ENCODE measurements around the gene CDC73.
"Not testable (repeated sequence)": the region's sequence is repeated elsewhere in the genome, so short reads cannot be mapped to it uniquely, and the experiment has no call there.

CDC73 gene

DNA sequence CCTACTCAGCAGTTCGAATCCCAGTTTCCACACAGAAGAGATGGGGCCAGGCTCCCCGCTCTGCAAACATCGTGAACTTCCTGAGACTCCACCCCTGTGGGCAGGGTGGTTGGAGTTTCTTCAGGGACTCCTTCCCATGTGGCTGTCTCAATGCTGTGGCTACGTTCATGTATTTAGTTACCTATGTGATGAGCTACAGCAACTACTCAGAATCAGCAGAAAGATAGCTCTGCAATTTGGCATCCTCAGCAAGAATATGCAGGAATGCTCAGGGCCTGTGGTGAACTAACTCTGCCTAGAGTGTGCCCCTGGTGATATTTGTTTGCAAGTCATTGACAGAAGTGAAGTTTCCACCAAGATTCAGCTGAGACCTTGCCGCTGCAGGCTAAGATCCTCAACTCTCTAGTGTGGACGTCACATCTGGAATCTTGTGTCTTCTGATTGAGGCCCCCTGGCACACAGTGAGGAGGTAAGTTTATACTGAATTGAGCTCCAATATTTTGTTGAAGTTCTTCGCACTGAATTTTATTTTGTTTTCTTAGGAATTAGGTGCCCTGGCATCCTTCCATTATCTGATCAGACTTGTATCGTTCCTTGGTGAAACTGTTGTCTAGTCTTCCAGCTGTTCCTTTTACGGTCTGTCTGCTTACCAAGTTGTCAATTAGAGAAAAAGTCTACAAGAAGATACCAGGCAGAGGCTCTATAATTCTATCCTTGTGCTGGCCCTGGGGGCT is 8.4 kb upstream of the CDC73 start:
- DNase-seq (ENCODE audit: low read depth in 1 of 2, low spot score in 1 of 2): no peak

DNA sequence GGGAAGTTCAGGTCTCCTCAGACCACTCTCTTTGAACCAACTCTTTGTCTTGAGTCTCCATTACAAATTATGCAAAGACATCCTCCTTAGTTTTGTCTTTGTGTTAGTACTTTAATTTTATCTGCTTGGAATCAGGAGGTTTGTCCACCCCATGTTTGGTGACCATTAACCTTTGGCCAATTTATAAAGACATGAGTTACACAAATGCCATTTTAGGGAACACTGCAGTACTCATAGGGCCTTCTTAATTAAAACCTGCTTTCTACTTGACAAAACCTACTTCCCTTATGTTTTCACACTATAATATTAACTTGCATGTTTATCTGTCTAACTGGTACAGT is 7.9 kb upstream of the CDC73 start:
- no peak for DNase-seq (ENCODE audit: low read depth in 1 of 2, low spot score in 1 of 2)

DNA sequence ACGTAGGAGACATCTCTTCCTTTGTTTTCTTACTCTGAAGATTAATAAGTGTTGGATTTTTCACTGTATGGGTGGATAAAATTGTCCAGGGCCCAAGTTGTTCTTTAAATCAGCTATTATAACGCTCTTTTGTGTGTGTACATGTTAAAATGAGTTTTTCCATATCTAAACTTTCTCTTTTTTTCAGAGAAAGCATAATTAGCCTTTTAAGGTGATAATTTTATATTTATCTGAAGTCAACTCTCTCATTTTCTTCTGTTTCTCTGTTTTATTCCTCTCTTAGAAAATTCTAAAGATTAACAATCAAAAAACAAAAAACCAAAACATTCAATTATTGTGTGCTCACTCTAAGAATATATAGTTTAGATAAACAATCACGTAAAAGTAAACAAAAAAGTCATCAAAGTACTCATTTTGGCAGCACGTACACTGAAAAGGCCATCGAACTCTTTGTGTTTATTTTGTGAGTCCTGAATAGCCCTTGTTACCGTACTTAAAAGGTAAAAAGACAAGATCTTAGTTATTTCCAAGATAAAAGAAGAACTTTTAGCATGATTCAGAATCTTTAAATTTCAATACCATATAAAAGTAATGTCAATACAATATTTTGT is 7.2 kb upstream of the CDC73 start:
- no peak for DNase-seq (ENCODE audit: low read depth in 1 of 2, low spot score in 1 of 2)

DNA sequence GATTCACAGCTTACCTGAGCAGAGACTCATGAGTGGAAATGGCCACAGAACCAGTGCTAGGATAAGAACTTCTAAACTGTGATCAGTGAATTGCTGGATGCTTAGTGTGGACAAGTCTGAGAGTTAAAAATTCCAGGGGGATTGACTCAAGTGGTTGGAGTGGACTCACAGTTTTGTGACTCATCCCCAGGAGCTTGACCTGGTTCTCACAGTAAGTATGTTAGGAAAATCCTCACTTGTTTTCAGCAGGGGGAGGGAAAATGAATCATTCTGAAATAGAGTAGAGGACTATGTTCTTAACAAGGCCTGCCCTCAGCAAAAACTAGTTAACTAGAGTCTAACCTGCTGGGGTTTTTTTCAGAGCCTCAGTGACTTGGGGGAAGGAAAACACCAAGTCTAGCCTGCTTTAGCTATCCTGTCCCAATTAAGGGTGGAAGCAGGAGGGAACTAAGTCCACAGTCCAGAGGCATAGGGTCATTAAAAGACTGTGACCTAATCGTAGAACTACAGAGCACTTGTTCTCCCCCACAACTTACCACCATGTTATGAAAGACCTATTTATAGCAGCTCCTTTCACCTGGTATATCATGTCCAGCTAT is 6.1 kb upstream of the CDC73 start:
- DNase-seq (ENCODE audit: low read depth in 1 of 2, low spot score in 1 of 2): no peak

DNA sequence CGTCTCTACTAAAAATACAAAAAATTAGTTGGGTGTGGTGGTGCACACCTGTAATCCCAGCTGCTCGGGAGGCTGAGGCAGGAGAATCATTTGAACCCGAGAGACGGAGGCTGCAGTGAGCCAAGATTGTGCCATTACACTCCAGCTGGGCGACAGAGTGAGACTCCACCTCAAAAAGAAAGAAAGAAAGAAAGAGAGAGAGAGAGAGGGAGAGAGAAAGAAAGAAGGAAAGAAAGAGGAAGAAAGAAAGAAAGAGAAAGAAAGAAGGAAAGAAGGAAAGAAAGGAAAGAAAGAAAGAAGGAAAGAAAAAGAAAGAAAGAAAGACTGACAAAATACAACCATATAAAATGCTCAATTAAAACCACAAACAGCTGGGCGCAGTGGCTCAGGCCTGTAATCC is 4.7 kb upstream of the CDC73 start:
- DNase-seq (ENCODE audit: low read depth in 1 of 2, low spot score in 1 of 2): not testable (repeated sequence)

DNA sequence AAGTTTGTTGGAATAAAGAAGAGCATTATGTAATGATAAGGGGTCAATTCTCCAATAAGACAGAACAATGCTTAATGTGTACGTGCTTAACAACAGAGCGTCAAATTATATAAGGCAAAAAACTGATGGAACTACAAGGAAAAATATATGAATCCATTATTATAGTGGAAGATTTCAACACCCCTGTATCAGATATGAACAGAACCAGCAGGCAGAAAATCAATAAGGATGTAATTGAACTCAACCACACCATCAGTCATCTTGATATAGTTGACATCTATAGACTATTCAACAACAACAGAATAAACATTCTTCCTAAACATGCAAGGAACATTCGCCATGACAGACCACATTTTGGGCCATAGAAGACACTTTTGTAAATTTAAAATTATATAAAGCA is 3.6 kb upstream of the CDC73 start:
- no peak for DNase-seq (ENCODE audit: low read depth in 1 of 2, low spot score in 1 of 2)

DNA sequence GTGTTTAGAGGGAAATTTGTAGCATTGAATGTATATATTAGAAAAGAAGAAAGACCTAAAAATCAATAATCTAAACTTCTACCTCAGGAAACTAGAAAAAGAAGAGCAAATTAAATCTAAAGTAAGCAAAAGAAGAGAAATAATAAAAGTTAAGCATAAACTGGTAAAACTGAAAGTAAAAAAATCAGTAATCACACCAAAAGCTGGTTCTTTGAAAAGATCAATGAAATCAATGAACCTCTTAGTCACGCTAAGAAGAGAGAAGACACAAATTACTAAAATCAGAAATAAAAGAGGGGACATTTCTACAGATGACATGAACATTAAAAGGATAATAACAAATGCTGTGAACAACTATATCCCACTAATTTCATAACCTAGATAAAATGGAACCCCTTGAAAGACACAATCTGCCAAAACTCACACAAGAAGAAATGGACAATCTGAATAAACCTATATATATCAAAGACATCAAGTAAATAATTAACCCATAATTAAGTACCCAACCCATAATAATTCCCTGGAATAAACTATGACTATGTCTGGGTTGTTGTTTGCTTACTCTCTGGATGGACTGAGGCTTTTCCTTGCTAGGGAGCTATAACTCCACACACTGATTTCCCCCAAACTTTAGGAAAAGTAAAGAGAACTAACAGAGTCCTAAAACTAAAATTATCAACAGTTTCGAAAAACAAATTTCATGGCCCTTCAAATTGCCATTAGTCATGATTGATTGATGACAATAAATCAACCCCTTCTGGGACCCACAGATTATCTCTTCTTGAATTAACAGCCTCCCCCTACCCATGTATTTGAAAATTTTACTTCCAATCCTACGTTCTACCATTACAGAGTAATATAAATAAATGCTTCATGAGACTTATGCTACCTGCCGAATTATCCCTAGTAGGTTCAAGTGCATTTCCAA is 2.8 kb upstream of the CDC73 start:
- no peak for DNase-seq (ENCODE audit: low read depth in 1 of 2, low spot score in 1 of 2)

DNA sequence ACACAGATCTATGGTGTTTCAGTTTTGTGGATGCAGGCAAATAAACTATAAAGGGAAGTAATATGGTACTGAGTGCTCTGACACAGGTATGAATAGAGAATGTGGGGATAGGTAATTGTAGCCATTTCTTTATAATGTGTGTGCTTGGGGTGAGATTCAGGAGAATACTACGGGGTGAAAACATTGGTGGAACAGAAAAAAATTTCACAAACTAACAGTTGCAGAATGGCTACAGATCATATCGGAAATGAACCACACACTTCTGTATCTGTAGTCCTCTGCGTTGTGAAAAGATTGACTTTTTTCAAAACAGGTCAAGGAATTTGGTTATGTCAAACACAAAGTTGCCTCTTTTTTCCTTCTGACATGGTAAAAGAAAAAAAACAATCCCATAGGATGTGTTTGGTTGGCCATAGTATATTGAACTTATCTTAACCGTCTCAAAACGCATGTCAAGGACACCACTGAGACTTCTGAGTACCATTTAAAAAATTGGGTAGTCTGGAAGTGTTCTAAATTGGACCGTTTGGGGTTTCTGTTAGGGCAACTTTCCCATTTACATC is 1.1 kb upstream of the CDC73 start:
- no peak for DNase-seq (ENCODE audit: low read depth in 1 of 2, low spot score in 1 of 2)

DNA sequence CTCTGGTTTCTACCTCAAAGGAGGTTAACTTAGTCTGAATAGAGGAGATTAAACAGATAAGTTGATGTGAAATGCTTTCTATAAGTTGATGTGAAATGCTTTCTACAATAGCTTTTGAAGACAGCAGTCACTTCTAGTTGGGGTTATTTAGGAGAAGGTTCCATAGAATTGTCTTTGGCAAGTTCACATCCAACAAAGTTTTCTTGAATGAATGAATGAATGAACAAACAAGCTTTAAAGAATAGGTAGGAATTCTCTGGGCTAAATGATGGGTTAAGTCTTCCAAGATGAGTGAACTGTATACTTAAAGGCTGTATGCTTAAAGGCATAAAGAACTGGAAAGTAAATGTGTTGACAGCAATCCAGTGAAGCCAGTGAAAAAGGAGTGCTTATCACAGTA is 1.9 kb downstream of the CDC73 start:
- no peak for DNase-seq (ENCODE audit: low read depth in 1 of 2, low spot score in 1 of 2)

DNA sequence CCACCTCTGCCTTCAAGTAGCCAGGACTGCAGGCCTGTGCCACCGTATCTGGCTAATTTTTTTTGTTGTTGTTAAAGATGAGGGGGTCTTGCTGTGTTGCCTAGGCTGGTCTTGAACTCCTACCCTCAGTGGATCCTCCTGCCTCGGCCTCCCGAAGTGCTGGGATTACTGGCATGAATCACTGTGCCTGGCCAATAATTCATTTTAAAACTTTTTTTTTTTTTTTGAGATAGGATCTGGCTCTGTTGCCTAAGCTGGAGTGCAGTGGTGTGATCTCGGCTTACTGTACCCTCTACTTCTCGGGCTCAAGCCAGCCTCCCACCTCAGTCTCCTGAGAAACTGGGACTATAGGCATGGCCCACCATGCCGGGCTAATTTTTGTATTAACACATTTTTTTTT is 3.5 kb downstream of the CDC73 start:
- DNase-seq (ENCODE audit: low read depth in 1 of 2, low spot score in 1 of 2): no peak

DNA sequence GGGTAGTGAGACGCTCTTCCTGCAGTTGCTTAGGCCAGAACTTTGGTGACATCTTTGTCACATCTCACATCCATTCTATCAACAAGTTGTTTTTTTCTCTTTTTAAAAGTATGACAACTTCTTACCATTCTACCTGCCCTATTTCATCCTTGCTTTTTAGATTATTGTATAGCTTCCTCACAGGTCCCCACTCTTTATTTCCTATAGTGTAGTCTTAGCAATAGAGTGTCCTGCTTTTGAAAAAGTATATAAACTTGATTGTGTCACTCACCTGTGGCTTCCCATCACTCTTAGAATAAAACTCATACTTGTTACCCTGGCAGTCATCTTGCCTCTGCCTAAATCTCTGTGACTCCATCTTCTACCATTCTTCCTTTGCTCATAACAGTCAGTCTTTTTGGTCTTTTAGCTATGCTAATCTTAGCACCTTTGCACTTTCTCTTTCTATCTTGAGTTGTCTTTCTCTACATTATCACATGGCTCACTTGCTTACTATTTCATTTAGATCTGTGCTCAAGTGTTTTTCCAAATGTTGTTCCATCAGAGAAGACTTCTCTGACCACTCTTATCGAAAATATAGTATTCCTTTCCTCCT is 9.5 kb downstream of the CDC73 start:
- no peak for DNase-seq (ENCODE audit: low read depth in 1 of 2, low spot score in 1 of 2)

DNA sequence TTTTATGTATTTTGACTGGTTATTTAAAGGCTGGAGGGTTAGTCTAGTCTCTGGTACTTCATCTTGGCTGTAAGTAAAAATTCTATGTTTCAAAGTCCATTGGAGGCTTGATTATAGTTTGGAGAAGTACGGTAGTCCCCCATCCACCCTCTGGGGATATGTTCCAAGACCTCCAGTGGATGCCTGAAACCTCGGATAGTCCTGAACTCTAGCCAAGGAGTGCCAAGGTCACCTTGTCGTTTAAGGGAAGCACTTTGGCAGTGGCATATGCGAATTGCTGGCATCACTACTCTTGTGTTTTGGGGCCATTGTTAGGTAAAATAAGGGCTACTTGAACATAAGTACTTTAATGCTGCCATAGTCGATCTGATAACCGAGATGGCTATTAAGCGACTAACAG is 18.4 kb downstream of the CDC73 start:
- DNase-seq (ENCODE audit: low read depth in 1 of 2, low spot score in 1 of 2): no peak

DNA sequence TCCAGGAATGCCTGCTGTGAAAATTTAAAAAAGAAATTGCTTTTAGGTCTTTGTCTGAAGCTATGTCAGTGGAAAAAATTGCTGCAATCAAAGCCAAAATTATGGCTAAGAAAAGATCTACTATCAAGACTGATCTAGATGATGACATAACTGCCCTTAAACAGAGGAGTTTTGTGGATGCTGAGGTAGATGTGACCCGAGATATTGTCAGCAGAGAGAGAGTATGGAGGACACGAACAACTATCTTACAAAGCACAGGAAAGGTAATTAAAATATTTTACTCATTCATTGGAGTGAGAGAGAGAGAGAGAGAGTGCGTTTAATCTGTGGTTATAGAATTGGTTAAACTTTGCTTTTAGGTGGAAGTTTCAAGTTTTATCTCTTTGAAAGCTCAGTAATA is 20.0 kb downstream of the CDC73 start:
- no peak for DNase-seq (ENCODE audit: low read depth in 1 of 2, low spot score in 1 of 2)

DNA sequence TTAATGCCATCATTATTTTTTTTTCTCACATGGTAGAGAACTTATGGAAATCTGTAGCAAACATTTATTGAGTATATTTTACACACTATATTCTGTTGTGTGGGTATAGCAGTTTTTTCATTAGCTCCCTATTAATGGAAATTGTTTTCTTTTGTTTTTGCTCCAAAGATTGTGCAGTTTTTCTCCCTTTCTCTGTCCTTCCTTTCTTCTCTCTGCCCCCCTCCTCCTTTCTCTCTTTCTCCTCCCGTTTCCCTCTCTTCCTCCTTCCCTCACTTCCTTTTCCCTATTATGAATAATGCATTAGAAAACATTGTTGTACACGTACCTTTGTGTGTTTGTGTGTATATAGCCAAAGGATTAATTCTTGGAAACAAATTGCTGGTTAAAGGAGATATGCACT is 20.6 kb downstream of the CDC73 start:
- DNase-seq (ENCODE audit: low read depth in 1 of 2, low spot score in 1 of 2): no peak

DNA sequence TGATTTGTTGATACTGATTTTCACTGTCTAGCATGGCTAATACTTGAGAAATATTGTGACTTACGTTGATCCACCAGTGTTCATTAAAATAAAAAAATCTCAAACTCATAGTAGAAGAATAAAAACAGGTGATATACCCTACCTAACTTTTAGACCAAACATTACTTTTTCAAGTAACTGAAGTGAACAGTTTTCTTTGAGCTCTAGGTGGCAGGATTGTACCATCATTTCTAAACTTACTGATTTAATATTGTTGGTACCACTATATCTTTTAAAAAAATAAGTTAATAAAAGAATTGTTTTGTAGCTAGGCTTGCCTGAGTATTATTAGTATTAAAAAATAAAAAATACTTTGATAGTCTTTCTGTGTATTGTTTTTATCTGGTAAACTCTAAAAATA is 21.5 kb downstream of the CDC73 start:
- DNase-seq (ENCODE audit: low read depth in 1 of 2, low spot score in 1 of 2): no peak

DNA sequence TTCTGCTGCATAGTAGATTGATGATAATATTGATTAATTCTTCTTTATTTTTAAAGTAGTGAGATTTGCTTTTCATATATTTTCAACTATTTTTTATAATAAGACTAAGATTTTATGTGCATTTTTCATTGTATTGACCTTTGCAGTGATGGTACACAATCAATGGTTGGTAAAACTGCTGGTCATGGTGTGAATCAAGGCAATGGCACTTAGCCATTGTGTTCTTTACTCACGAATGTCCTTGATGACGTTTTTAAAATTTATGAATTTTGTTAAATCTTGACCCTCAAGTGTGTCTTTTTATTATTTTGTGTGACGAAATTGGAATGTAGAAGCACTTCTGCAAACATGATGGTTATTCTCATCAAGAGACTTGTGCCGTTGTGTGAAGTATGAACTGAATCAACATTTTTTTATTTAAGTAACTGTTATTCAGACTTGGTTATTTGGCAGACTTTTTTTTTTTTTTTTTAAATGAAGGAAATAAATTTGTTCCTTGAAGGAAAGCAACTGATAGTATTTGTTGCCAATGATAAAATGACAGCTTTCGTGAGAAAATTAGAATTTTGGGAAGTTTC is 22.6 kb downstream of the CDC73 start:
- DNase-seq (ENCODE audit: low read depth in 1 of 2, low spot score in 1 of 2): no peak

DNA sequence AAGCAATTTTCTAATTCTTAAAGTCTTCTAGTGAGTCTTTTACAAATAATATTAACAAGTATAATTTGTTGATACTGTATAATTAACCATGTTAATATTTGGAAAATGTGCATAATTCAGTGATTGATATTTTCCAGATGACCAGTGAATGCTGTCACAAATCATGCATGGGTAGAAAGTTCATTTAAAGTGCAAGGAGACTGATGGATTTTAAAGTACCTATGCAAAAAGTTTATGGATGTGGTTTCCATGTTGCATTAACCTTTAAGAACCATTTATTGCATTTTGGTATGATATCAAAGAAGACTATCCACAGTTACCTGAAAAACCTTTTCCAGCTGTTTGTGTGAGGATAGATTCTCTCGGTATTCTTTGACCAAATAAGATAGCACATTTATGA is 23.2 kb downstream of the CDC73 start:
- DNase-seq (ENCODE audit: low read depth in 1 of 2, low spot score in 1 of 2): no peak

DNA sequence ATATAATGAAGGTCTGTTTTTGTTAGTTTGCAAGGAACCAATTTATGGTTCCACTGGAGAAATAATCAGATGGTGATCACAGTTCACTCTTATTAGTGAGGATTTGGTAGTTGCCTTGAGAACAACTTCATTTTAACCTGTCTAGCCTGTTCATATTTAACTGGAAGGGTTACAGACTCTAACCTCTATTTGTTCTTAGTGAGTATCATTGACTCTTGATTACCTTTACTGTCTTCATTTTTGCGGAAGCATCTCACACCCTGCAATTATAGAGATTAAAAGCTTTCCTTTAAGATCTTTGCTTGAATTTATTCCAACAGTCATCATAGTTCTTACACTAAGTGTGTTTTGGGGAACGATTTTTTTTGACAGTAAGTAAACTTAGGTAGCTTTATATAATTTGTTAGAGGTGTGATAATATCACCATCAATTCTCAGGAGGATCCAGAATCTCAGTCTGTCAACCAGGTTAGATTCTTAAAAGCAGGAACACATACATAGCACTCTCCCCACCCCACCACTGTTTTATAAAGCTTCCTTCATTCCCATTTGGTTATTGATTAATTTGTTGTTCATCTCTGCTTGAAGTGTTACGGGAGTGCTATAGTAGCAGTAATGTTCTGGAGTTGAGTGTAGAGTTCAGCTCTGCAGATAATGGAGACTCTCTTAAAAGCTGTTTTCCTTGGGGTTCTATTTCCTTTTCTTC is 34.4 kb downstream of the CDC73 start:
- DNase-seq (ENCODE audit: low read depth in 1 of 2, low spot score in 1 of 2): no peak

DNA sequence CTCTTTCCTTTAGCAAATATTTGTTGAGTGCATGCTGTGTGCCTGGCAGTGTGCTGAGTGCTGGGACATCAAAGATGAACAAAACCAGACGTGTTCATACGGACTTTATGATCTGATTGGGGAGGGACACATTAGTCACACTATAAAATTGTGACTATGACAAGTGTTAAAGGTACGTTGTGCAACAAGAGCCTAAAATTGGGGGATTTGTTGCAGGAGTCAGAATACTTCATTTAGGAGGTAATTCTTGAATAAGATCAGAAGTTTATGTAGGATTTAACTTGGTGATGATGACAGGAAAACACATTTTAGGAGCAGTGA is 35.0 kb downstream of the CDC73 start:
- no peak for DNase-seq (ENCODE audit: low read depth in 1 of 2, low spot score in 1 of 2)

DNA sequence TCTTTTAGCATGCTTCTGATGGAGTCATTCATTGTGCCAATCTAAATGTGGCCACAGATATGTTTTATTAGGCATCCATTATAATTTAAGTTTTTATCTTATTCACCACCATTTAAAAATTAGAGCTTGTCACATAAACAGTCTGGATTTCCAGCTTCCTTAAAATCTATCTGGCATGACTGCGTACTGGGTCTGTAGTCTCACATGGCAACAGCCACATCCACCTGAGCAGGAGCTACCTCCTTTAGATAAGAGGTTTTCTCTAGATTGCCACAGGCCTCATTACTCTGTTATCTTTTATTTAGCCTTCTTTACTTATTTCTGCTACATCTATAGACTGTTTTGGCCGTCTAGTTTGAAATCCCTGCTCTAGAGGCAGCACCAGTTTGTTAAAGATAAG is 35.5 kb downstream of the CDC73 start:
- DNase-seq (ENCODE audit: low read depth in 1 of 2, low spot score in 1 of 2): no peak

Measured in activated CD4-positive, alpha-beta T cell treated with anti-CD3 and anti-CD28 coated beads, Interleukin-2, amount 50 U/mL, for 24 hours (primary cell).